DOHH2 (cell line): ENCODE measurements around the gene SAMD4A.

Experiments used
- EZH2phosphoT487 ChIP-seq: fragments of 200-600 bp; sonication (generic); IDR thresholded peaks from 2 replicates; pipeline ENCODE4 v1.6.1; 2017; ENCODE audit warnings: borderline replicate concordance, mild to moderate bottlenecking, antibody characterized with exemption, low read length, moderate library complexity, mixed read lengths
- TF ChIP-seq, protein P1 (sequence below): fragments of 200-600 bp; sonication (generic); IDR thresholded peaks from one replicate; pipeline ENCODE4 v1.5.1; 2014; ENCODE audit warnings: antibody characterized with exemption, mild to moderate bottlenecking, low read depth, low read length; ENCODE audit not compliant: poor library complexity, severe bottlenecking

DNA sequence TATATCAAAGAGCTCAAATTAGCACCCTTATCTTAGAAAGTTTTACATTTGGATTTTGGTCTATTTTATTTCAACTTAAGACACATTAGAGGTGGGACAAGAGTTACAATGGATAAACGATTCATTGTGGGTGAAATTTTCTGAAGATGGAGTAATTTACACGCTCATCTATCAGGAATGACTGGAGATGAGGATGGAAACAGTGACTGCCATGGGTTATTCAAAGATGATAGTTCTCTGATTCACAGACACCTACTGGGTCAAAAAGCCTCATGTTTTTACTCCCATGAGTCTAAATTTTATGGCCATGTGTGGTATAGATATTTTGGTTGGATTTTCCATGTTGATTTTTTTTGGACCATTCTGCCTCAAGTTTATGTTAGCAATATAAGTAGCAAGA is 22.1 kb downstream of the SAMD4A start:
- TF ChIP-seq, protein P1, sequence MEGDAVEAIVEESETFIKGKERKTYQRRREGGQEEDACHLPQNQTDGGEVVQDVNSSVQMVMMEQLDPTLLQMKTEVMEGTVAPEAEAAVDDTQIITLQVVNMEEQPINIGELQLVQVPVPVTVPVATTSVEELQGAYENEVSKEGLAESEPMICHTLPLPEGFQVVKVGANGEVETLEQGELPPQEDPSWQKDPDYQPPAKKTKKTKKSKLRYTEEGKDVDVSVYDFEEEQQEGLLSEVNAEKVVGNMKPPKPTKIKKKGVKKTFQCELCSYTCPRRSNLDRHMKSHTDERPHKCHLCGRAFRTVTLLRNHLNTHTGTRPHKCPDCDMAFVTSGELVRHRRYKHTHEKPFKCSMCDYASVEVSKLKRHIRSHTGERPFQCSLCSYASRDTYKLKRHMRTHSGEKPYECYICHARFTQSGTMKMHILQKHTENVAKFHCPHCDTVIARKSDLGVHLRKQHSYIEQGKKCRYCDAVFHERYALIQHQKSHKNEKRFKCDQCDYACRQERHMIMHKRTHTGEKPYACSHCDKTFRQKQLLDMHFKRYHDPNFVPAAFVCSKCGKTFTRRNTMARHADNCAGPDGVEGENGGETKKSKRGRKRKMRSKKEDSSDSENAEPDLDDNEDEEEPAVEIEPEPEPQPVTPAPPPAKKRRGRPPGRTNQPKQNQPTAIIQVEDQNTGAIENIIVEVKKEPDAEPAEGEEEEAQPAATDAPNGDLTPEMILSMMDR, result no peak
- TF ChIP-seq EZH2phosphoT487, result no peak
